Mucosa of stomach (tissue), 1 donor: ENCODE results near the gene TMEM263.

Source experiments
- H3K27me3 ChIP-seq: one replicate; pipeline ENCODE4 v1.7.0; 2013; ENCODE audit warnings: mild to moderate bottlenecking, low read length; ENCODE audit not compliant: control insufficient read depth, insufficient read depth
- H3K36me3 ChIP-seq: one replicate; pipeline ENCODE4 v1.7.0; 2013; ENCODE audit warnings: low read length; ENCODE audit not compliant: control insufficient read depth, insufficient read depth
- H3K4me1 ChIP-seq: one replicate; pipeline ENCODE4 v1.7.0; 2013; ENCODE audit warnings: mild to moderate bottlenecking, low read length; ENCODE audit not compliant: control insufficient read depth, insufficient read depth
- H3K4me3 ChIP-seq: one replicate; pipeline ENCODE4 v1.7.0; 2013; ENCODE audit warnings: low read length
- H3K9ac ChIP-seq: one replicate; pipeline ENCODE4 v1.7.0; 2013; ENCODE audit warnings: mild to moderate bottlenecking, low read length, moderate library complexity
- H3K9me3 ChIP-seq: one replicate; pipeline ENCODE4 v1.7.0; 2013; ENCODE audit warnings: mild to moderate bottlenecking, low read length, moderate library complexity; ENCODE audit not compliant: control insufficient read depth
- donor health status: Pancreatic carcinoma.

TMEM263 gene

DNA sequence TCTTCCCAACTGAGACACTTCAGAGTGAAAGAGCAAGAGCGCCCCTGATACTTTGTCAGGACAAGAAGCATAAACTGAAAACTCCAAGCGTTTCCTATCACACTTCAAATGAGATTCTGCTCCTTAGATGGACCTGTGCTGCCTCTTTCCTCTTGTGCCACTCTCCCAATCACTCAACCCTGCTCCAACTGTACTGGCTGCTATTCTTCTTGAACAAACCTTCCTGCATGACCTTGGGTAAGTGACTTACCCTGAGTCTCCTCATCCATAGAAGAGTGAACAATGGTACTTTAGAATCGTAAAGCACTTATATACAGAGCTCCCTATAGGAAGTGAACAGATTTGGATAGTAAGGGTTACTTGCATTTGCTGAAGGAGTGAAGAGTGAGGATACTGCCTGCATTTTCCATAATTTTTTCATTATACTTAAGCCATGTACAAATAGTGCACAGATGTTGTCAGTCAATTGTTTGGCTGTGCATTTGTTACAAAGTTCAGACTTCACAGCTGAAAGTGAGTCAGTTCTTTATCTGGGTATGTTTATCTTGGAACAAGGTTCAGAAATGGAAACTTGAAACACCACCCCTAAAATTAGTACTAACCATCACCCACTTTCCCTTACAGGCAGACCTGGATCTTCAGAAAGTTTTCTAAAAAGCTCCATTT is 20.4 kb downstream of the TMEM263 start:
- no peak overlapping the region for H3K9ac ChIP-seq
- H3K36me3 ChIP-seq, result no peaks in the 10 kb centered on the region
- no peaks in the 10 kb centered on the region for H3K27me3 ChIP-seq
- H3K4me1 ChIP-seq, result peaks cover 57% of the 10 kb centered on the region
- no peaks in the 10 kb centered on the region for H3K9me3 ChIP-seq
- no peak overlapping the region for H3K4me3 ChIP-seq

- Histone ChIP-seq H3K27me3 (no peaks in the 10 kb centered on the region), H3K4me3 (no peak overlapping the region), H3K9me3 (no peaks in the 10 kb centered on the region), H3K4me1 (peaks cover 62% of the 10 kb centered on the region), H3K36me3 (no peaks in the 10 kb centered on the region), H3K9ac (peak overlapping the region; percentile 51)
Measured at GRCh38 chr12:106976668-106977067, 21.0 kb downstream of the TMEM263 start.

DNA sequence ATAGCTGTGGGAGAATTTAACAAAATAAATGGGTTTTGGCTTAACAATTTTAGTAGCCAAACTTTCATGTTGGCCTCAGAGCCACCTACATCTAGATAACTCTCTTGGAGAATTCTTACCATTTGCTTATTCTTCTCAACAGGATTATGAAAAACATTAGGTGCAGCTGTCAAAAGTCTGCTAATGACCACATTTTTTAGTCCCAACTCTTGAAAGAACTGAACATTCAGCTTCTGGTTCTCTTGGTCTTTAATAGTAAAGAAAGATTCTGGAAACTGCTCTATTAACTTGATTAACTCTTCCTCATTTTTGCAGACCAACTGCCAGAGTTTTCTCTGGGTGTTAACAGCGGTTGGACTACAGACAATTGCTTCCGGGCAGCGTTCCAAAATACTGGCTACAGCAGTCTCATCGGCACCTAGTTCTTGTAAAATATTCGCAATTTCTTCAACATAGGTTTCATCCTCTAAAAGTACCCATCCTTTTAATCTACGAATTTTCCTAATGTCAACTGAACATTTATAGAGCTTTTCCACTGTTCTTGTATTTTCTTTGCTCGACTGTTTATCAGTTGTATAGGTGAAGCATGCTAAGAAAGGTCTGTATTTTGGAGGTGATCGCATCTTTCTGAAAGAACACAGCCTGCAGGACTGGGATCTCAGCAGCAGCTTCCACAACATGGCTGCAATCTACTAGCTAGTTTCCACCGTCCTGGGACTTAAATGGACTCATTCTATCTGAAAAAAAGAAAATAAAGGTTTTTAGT is 22.5 kb downstream of the TMEM263 start:
- Histone ChIP-seq H3K27me3 (no peaks in the 10 kb centered on the region), H3K36me3 (no peaks in the 10 kb centered on the region), H3K9ac (no peak overlapping the region), H3K9me3 (no peaks in the 10 kb centered on the region), H3K4me3 (no peak overlapping the region), H3K4me1 (peaks cover 63% of the 10 kb centered on the region)

GRCh38 chr12:106980944-106981343 is 25.2 kb downstream of the TMEM263 start:
- no peaks in the 10 kb centered on the region for H3K36me3 ChIP-seq
- H3K27me3 ChIP-seq, result no peaks in the 10 kb centered on the region
- H3K4me3 ChIP-seq, result no peak overlapping the region
- peaks cover 52% of the 10 kb centered on the region for H3K4me1 ChIP-seq
- no peak overlapping the region for H3K9ac ChIP-seq
- H3K9me3 ChIP-seq, result no peaks in the 10 kb centered on the region

- peaks cover 47% of the 10 kb centered on the region for H3K4me1 ChIP-seq
- H3K36me3 ChIP-seq, result no peaks in the 10 kb centered on the region
Measured at GRCh38 chr12:106981788-106982187, 26.1 kb downstream of the TMEM263 start.

GRCh38 chr12:106982229-106982628 is 26.5 kb downstream of the TMEM263 start:
- Histone ChIP-seq H3K4me3 (no peak overlapping the region), H3K9me3 (no peaks in the 10 kb centered on the region), H3K9ac (no peak overlapping the region), H3K36me3 (no peaks in the 10 kb centered on the region), H3K4me1 (peaks cover 44% of the 10 kb centered on the region), H3K27me3 (no peaks in the 10 kb centered on the region)

More at GRCh38 chr12:106981788-106982187, 26.1 kb downstream of the TMEM263 start:
- no peaks in the 10 kb centered on the region for H3K9me3 ChIP-seq
- H3K9ac ChIP-seq, result no peak overlapping the region
- no peaks in the 10 kb centered on the region for H3K27me3 ChIP-seq
- H3K4me3 ChIP-seq, result no peak overlapping the region

DNA sequence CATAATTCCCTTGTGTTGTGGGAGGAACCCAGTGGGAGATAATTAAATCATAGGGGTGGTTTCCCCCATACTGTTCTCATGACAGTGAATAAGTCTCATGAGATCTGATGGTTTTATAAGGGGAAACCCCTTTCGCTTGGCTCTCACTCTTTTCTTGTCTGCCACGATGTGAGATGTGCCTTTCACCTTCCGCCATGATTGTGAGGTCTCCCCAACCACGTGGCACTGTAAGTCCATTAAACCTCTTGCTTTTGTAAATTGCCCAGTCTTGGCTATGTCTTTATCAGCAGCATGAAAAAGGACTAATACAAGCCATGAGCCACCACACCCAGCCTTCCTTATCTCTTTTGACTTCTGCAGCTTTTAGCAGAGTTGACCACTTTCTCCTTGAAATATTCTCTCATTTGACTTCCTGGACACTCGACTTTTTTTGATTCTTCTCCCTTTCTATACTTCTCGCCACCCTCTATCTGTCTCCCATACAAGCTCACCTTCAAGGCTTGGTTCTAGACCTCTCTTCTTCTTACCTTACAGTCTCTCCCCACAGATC is 29.0 kb downstream of the TMEM263 start:
- Histone ChIP-seq H3K36me3 (no peaks in the 10 kb centered on the region), H3K4me1 (peaks cover 37% of the 10 kb centered on the region), H3K9me3 (no peaks in the 10 kb centered on the region), H3K9ac (no peak overlapping the region), H3K27me3 (no peaks in the 10 kb centered on the region), H3K4me3 (no peak overlapping the region)

- H3K4me3 ChIP-seq, result no peak overlapping the region
- no peaks in the 10 kb centered on the region for H3K36me3 ChIP-seq
- H3K4me1 ChIP-seq, result peaks cover 36% of the 10 kb centered on the region
- H3K9ac ChIP-seq, result no peak overlapping the region
- no peaks in the 10 kb centered on the region for H3K27me3 ChIP-seq
- no peaks in the 10 kb centered on the region for H3K9me3 ChIP-seq
Measured at GRCh38 chr12:106985479-106985878, 29.8 kb downstream of the TMEM263 start.

GRCh38 chr12:106986135-106986534 is 30.4 kb downstream of the TMEM263 start:
- no peaks in the 10 kb centered on the region for H3K36me3 ChIP-seq
- H3K4me3 ChIP-seq, result peak overlapping the region; percentile 52
- H3K27me3 ChIP-seq, result no peaks in the 10 kb centered on the region
- H3K9ac ChIP-seq, result peak overlapping the region; percentile 73
- H3K9me3 ChIP-seq, result no peaks in the 10 kb centered on the region
- peaks cover 29% of the 10 kb centered on the region for H3K4me1 ChIP-seq

DNA sequence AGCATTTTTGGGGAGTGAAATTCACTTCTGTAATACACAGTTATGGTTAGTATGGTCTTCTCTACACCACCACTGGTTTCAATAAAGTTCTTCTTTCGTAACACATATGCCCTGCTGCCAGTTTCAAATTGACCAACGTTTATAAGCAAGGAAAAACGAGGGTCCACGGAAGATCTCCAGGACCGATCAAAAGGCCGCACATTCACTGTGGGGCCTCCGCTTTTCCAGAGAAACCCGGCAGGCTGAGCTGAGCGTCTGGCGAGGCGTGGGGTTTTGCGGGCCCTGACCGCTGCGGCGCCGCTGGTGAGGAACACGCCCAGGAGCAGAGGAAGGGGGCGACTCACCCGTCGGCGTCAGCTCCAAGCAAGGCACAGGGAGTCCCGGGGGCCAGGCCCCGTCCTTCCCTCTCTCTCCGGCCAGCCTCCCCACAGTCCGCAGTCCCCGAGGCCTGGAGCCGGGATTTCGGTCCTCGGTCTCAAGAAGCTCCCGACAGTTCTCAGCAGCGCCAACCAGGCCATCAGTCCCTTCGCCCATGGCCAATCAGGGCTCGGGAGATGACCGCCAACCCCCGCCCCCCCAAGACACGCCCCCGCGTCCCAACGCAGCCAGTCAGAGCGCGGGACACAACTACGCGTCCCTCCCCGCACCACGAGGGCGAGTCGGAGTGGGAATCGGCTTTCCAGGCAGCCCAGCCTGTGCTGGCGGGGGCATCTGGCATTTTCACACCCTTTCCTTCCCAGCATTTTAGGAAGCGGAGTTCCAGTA is 31.1 kb downstream of the TMEM263 start, which contains the start of gene MTERF2:
TSS of gene MTERF2 (minus strand) at position 522 of the 765 bp plus-strand sequence. CDS start 8,432 bp downstream, outside the sequence.
- Histone ChIP-seq H3K4me3 (peak within 1 kb of the TSS; percentile 52), H3K9me3 (no peaks in the 10 kb centered on the region), H3K27me3 (no peaks in the 10 kb centered on the region), H3K36me3 (no peaks in the 10 kb centered on the region), H3K9ac (peak within 1 kb of the TSS; percentile 73), H3K4me1 (peaks cover 23% of the 10 kb centered on the region)

DNA sequence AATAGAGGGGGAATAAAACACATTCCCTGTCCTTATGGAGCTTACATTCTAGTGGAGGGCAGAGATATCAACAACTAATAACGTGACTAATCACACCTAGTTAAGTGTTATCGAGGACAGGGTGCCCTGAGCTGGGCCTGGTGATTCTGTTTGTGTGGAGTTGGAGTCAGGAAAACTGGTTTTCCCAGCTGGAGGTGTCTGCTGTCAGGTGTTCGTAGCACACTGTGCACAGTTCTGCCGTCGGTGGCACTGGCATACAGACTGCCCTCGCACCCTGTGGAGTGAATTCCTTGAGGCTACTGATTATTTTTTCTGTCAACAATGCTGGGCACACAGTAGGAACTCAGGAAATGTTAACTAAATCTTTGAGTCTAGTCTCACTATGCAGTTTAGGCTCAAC is 32.1 kb downstream of the TMEM263 start:
- no peak overlapping the region for H3K4me3 ChIP-seq
- peaks cover 23% of the 10 kb centered on the region for H3K4me1 ChIP-seq
- H3K27me3 ChIP-seq, result no peaks in the 10 kb centered on the region

More for the DNA sequence above, 32.1 kb downstream of the TMEM263 start:
- H3K36me3 ChIP-seq, result no peaks in the 10 kb centered on the region
- H3K9me3 ChIP-seq, result no peaks in the 10 kb centered on the region
- no peak overlapping the region for H3K9ac ChIP-seq
